Measurements from ENCODE around the gene FCSK.
A peak's percentile ranks its signal among the peaks of the same experiment; 100 is the strongest.

Gene FCSK

GRCh38 chr16:70438585-70438968 lies 15.8 kb upstream of the FCSK start:
- DNase-seq (ENCODE audit: low read depth, low spot score): no peak
- in situ Hi-C loops (cut with HindIII; ENCODE audit: low sequenced_read_pairs): no loop called here
- H3K4me3 ChIP-seq (ENCODE audit: low read depth, low read length): peak overlapping the region; percentile 91
- TF ChIP-seq CTCF (IDR thresholded peaks at IDR 0.05; ENCODE audit: low read depth, low read length): no peak

- in situ Hi-C loops (cut with HindIII; ENCODE audit: low sequenced_read_pairs): no loop called here
- H3K4me3 ChIP-seq (ENCODE audit: low read depth, low read length): peak within 1 kb of the TSS; percentile 91
- DNase-seq (ENCODE audit: low read depth, low spot score): peak; percentile 97
- TF ChIP-seq CTCF (IDR thresholded peaks at IDR 0.05; ENCODE audit: low read depth, low read length): no peak
These were observed 15.2 kb upstream of the FCSK start, which contains the start of gene ST3GAL2 for GRCh38 chr16:70438969-70439862. TSS of gene ST3GAL2 (minus strand) at chr16:70439100. CDS start at chr16:70398530, 40,570 bp downstream.

- TF ChIP-seq CTCF (IDR thresholded peaks at IDR 0.05; ENCODE audit: low read depth, low read length): no peak
- in situ Hi-C loops (cut with HindIII; ENCODE audit: low sequenced_read_pairs): no loop called here
- DNase-seq (ENCODE audit: low read depth, low spot score): no peak
- H3K4me3 ChIP-seq (ENCODE audit: low read depth, low read length): no peak overlapping the region
These were observed 14.2 kb upstream of the FCSK start for GRCh38 chr16:70440009-70440692.

- in situ Hi-C loops (cut with HindIII; ENCODE audit: low sequenced_read_pairs): no loop called here
- H3K4me3 ChIP-seq (ENCODE audit: low read depth, low read length): no peak overlapping the region
- DNase-seq (ENCODE audit: low read depth, low spot score): no peak
- no peak for TF ChIP-seq CTCF (IDR thresholded peaks at IDR 0.05; ENCODE audit: low read depth, low read length)
These were observed 12.9 kb upstream of the FCSK start for GRCh38 chr16:70441406-70441990.

GRCh38 chr16:70442344-70442743 lies 12.1 kb upstream of the FCSK start:
- in situ Hi-C loops (cut with HindIII; ENCODE audit: low sequenced_read_pairs): no loop called here
- TF ChIP-seq CTCF (IDR thresholded peaks at IDR 0.05; ENCODE audit: low read depth, low read length): no peak
- DNase-seq (ENCODE audit: low read depth, low spot score): no peak

GRCh38 chr16:70444249-70445063 lies 9.9 kb upstream of the FCSK start:
- DNase-seq (ENCODE audit: low read depth, low spot score): no peak
- in situ Hi-C loops (cut with HindIII; ENCODE audit: low sequenced_read_pairs): no loop called here
- TF ChIP-seq CTCF (IDR thresholded peaks at IDR 0.05; ENCODE audit: low read depth, low read length): no peak
- H3K4me3 ChIP-seq (ENCODE audit: low read depth, low read length): no peak overlapping the region

More at GRCh38 chr16:70442344-70442743, 12.1 kb upstream of the FCSK start:
- H3K4me3 ChIP-seq (ENCODE audit: low read depth, low read length): no peak overlapping the region
